Skeletal muscle satellite cell (primary cell): Measurements from ENCODE around the gene ZNF74.
"Not testable (repeated sequence)": the region's sequence is repeated elsewhere in the genome, so short reads cannot be mapped to it uniquely, and the experiment has no call there.

Source experiments
- H3K27me3 ChIP-seq: 2 replicates; pipeline ENCODE4 v1.7.0; 2013; ENCODE audit warnings: low read length; ENCODE audit not compliant: control insufficient read depth, insufficient read depth
- H3K36me3 ChIP-seq: 2 replicates; pipeline ENCODE4 v1.7.0; 2013; ENCODE audit warnings: mild to moderate bottlenecking, control low read depth, low read length; ENCODE audit not compliant: insufficient read depth
- H3K4me1 ChIP-seq: 2 replicates; pipeline ENCODE4 v1.7.0; 2013; ENCODE audit warnings: low read length; ENCODE audit not compliant: control insufficient read depth, insufficient read depth
- H3K4me2 ChIP-seq: 2 replicates; pipeline ENCODE4 v1.7.0; 2013; ENCODE audit warnings: mild to moderate bottlenecking, low read length
- H3K4me3 ChIP-seq: 2 replicates; pipeline ENCODE4 v1.7.0; 2013; ENCODE audit warnings: low read length
- H3K9ac ChIP-seq: 2 replicates; pipeline ENCODE4 v1.7.0; 2013; ENCODE audit warnings: mild to moderate bottlenecking, low read depth, low read length, moderate library complexity
- H3K9me3 ChIP-seq: replicated peaks from 2 replicates; pipeline ENCODE4 v1.7.0; 2013; ENCODE audit warnings: mild to moderate bottlenecking, control low read depth, low read length

ZNF74 gene

GRCh38 chr22:20403779-20404140, 9.8 kb downstream of the ZNF74 start:
- Histone ChIP-seq H3K9ac (no peak overlapping the region), H3K4me1 (no peaks in the 10 kb centered on the region), H3K4me2 (no peak overlapping the region), H3K9me3 (no peaks in the 10 kb centered on the region), H3K36me3 (peaks cover 21% of the 10 kb centered on the region), H3K27me3 (no peaks in the 10 kb centered on the region), H3K4me3 (no peak overlapping the region)

- no peak overlapping the region for H3K9ac ChIP-seq
- no peak overlapping the region for H3K4me2 ChIP-seq
- H3K9me3 ChIP-seq: no peaks in the 10 kb centered on the region
- H3K4me1 ChIP-seq: no peaks in the 10 kb centered on the region
- peaks cover 21% of the 10 kb centered on the region for H3K36me3 ChIP-seq
- H3K4me3 ChIP-seq: no peak overlapping the region
- H3K27me3 ChIP-seq: no peaks in the 10 kb centered on the region
Measured at GRCh38 chr22:20404881-20405280, 10.9 kb downstream of the ZNF74 start.

DNA sequence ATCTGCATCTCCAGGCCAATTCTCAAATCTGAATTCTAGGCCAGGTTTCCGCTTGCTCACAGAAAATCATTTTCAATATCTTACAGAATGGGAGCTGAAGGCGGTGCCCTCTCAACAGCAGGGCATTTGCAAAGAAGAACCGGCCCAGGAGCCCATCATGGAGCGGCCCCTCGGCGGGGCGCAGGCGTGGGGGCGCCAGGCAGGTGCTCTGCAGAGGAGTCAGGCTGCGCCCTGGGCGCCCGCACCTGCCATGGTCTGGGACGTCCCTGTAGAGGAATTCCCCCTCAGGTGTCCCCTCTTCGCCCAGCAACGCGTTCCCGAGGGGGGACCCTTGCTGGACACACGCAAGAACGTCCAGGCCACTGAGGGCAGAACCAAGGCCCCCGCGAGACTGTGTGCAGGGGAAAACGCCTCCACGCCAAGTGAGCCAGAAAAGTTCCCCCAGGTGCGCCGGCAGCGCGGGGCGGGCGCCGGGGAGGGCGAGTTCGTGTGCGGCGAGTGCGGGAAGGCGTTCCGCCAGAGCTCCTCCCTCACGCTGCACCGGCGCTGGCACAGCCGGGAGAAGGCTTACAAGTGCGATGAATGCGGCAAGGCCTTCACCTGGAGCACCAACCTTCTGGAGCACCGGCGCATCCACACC, 11.5 kb downstream of the ZNF74 start:
- Histone ChIP-seq H3K27me3 (no peaks in the 10 kb centered on the region), H3K4me1 (no peaks in the 10 kb centered on the region), H3K9me3 (no peaks in the 10 kb centered on the region), H3K4me2 (no peak overlapping the region), H3K36me3 (peaks cover 21% of the 10 kb centered on the region), H3K4me3 (no peak overlapping the region), H3K9ac (no peak overlapping the region)

GRCh38 chr22:20405931-20406685, 12.2 kb downstream of the ZNF74 start:
- H3K9me3 ChIP-seq: no peaks in the 10 kb centered on the region
- H3K4me1 ChIP-seq: no peaks in the 10 kb centered on the region
- H3K9ac ChIP-seq: no peak overlapping the region
- no peaks in the 10 kb centered on the region for H3K27me3 ChIP-seq
- H3K4me3 ChIP-seq: no peak overlapping the region
- peaks cover 21% of the 10 kb centered on the region for H3K36me3 ChIP-seq
- no peak overlapping the region for H3K4me2 ChIP-seq

DNA sequence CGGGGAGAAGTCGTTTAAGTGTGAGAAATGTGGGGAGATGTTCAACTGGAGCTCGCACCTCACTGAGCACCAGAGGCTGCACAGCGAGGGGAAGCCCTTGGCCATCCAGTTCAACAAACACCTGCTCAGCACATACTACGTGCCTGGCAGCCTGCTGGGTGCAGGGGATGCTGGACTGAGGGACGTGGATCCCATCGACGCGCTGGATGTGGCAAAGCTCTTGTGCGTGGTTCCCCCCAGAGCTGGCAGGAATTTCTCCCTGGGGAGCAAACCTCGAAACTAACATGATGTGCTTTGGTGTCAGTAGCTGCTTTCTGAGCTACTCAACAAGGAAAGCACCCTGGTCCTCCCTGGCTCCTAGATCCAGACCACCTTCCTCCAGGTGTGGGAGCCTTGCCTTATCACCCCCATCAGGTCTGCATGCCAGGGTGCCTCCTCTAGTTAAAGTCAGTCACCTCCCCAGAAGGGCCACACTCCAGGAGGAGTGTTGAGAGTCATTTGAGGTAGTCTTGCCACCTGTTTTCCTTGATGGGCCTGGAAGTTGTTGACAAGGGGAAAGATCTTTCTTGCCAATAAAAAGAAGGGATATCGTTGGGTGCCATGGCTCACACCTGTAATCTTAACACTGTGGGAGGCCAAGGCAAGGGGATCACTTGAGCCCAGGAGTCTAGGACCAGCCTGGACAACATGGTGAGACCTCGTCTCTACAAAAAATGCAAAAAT, 12.9 kb downstream of the ZNF74 start:
- H3K4me3 ChIP-seq: no peak overlapping the region
- H3K4me1 ChIP-seq: no peaks in the 10 kb centered on the region
- no peaks in the 10 kb centered on the region for H3K9me3 ChIP-seq
- H3K4me2 ChIP-seq: no peak overlapping the region
- no peak overlapping the region for H3K9ac ChIP-seq
- H3K36me3 ChIP-seq: peaks cover 21% of the 10 kb centered on the region
- no peaks in the 10 kb centered on the region for H3K27me3 ChIP-seq

DNA sequence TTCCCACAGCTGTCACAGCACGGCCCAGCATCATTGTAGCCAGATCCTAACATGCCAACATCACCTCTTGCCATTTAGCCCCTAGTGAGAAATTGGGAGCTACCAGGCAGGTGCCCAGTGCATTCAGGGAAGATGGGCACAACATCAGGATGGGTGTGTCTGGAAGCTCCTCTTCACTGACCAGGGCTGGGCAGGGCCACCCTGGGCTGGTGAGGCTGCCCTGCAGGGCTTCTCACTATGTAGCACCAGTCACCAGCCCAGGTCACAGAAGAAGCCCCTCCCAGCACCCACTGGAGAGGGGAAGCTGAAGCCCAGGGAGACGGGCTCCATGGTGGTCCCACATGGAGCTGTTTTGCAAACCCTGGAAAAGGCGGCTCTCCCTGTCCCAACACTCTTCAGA, 13.9 kb downstream of the ZNF74 start:
- Histone ChIP-seq H3K4me3 (no peak overlapping the region), H3K4me2 (no peak overlapping the region), H3K27me3 (peaks cover 5% of the 10 kb centered on the region), H3K9me3 (no peaks in the 10 kb centered on the region), H3K36me3 (peaks cover 19% of the 10 kb centered on the region), H3K9ac (no peak overlapping the region), H3K4me1 (no peaks in the 10 kb centered on the region)

DNA sequence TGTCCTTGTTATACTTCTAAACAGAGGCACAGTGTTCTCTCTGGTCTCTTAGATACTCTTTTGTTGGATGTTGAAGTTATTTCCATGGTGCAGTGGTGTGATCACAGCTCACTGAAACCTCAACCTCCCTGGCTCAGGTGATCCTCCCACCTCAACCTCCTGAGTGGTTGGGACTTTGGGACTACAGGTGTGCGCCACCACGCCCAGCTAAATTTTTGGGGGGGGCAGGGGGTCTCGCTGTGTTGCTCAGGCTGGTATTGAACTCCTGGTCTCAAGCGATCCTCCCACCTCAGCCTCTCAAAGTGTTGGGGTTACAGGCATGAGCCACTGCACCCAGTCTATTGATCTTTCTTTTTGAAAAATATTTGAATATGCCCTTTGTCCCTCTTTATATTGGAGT, 14.9 kb downstream of the ZNF74 start:
- H3K36me3 ChIP-seq: peaks cover 13% of the 10 kb centered on the region
- H3K9ac ChIP-seq: no peak overlapping the region
- H3K9me3 ChIP-seq: no peaks in the 10 kb centered on the region
- H3K27me3 ChIP-seq: peaks cover 7% of the 10 kb centered on the region
- no peak overlapping the region for H3K4me2 ChIP-seq
- no peaks in the 10 kb centered on the region for H3K4me1 ChIP-seq
- no peak overlapping the region for H3K4me3 ChIP-seq

GRCh38 chr22:20409385-20409784, 15.4 kb downstream of the ZNF74 start:
- H3K9me3 ChIP-seq, H3K4me3 ChIP-seq, H3K4me2 ChIP-seq, H3K9ac ChIP-seq, H3K4me1 ChIP-seq: not testable (repeated sequence)
- peaks cover 12% of the 10 kb centered on the region for H3K27me3 ChIP-seq
- peaks cover 13% of the 10 kb centered on the region for H3K36me3 ChIP-seq

DNA sequence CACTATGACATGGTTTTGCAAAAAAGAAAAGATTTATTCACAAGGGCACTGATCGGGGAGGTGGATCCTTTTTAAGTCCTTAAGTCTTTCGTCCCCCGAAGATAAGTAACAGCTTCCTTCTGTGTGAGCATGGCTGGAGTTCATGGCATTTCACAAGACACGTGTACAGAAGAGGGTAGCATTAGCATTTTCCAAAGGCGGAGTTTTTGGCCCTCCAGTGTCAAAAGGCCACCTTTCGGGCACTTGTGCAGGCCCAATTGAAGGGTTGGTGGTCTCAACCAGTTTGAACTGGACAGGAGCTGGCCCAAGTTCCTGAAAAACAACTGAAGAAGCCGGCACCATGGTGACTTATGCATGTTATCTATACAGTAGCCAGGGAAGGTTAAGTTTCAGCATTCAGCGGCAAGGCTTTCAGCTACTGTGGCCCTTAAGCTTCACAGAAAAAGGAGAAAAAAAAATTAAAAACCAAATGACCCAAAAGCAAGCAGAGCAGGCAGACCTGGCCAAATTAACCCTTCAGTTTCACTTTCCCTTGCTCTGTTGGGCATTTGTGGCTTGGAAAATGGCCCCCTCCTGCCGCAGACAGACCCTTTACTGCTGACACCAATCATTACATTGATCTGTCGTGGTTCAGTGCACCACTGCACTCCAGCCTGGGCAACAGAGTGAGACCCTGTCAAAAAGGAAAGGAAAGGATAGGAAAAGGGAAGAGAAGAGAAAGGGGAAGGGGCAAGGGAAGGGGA, 18.7 kb downstream of the ZNF74 start:
- Histone ChIP-seq H3K27me3 (peaks cover 13% of the 10 kb centered on the region), H3K4me3 (no peak overlapping the region), H3K4me1 (no peaks in the 10 kb centered on the region), H3K4me2 (no peak overlapping the region), H3K36me3 (no peaks in the 10 kb centered on the region), H3K9me3 (no peaks in the 10 kb centered on the region), H3K9ac (no peak overlapping the region)

GRCh38 chr22:20413217-20414058, 19.5 kb downstream of the ZNF74 start:
- no peak overlapping the region for H3K9ac ChIP-seq
- no peak overlapping the region for H3K4me3 ChIP-seq
- H3K27me3 ChIP-seq: peaks cover 13% of the 10 kb centered on the region
- H3K36me3 ChIP-seq: no peaks in the 10 kb centered on the region
- H3K9me3 ChIP-seq: no peaks in the 10 kb centered on the region
- peaks cover 3% of the 10 kb centered on the region for H3K4me1 ChIP-seq
- no peak overlapping the region for H3K4me2 ChIP-seq

- peaks cover 13% of the 10 kb centered on the region for H3K27me3 ChIP-seq
- peaks cover 5% of the 10 kb centered on the region for H3K4me1 ChIP-seq
- H3K36me3 ChIP-seq: no peaks in the 10 kb centered on the region
- no peaks in the 10 kb centered on the region for H3K9me3 ChIP-seq
- H3K4me2 ChIP-seq: no peak overlapping the region
- no peak overlapping the region for H3K9ac ChIP-seq
- no peak overlapping the region for H3K4me3 ChIP-seq
Measured at GRCh38 chr22:20414059-20414440, 20.1 kb downstream of the ZNF74 start.
